C4-2B (cell line): ENCODE results near the gene LRRC36.

Experiments used
- H3K27ac ChIP-seq: fragments of 450-650 bp; 2 replicates; pipeline ENCODE4 v1.5.1; 2017
- CTCF ChIP-seq: fragments of 450-650 bp; conservative IDR thresholded peaks from 2 replicates; pipeline ENCODE4 v1.5.1; 2017; ENCODE audit warnings: mild to moderate bottlenecking
- ZFX ChIP-seq: fragments of 450-650 bp; IDR thresholded peaks from 2 replicates; pipeline ENCODE4 v1.6.1; 2017

The LRRC36 gene

GRCh38 chr16:67310561-67310960 lies 16.1 kb upstream of the LRRC36 start:
- TF ChIP-seq ZFX = no peak
- H3K27ac ChIP-seq = no peak overlapping the region

- TF ChIP-seq ZFX = no peak
- no peak for TF ChIP-seq CTCF
- H3K27ac ChIP-seq = no peak overlapping the region
Observed at GRCh38 chr16:67311607-67312488, 14.8 kb upstream of the LRRC36 start.

- TF ChIP-seq CTCF = no peak
- TF ChIP-seq ZFX = no peak
- no peak overlapping the region for H3K27ac ChIP-seq
Observed at GRCh38 chr16:67312719-67313118, 13.9 kb upstream of the LRRC36 start.

- H3K27ac ChIP-seq = no peak overlapping the region
Observed at GRCh38 chr16:67317853-67318252, 8.8 kb upstream of the LRRC36 start.

GRCh38 chr16:67326115-67326471 lies 522 bp upstream of the LRRC36 start:
- TF ChIP-seq ZFX (no peak), CTCF (no peak)
- no peak overlapping the region for H3K27ac ChIP-seq

More at GRCh38 chr16:67317853-67318252, 8.8 kb upstream of the LRRC36 start:
- no peak for TF ChIP-seq ZFX
- no peak for TF ChIP-seq CTCF

- no peak for TF ChIP-seq ZFX
- no peak for TF ChIP-seq CTCF
- no peak overlapping the region for H3K27ac ChIP-seq
Observed at GRCh38 chr16:67327743-67328142, 1.1 kb downstream of the LRRC36 start.

- TF ChIP-seq CTCF (no peak), ZFX (no peak)
- H3K27ac ChIP-seq = no peak overlapping the region
Observed at GRCh38 chr16:67329901-67330300, 3.3 kb downstream of the LRRC36 start.

- H3K27ac ChIP-seq = no peak overlapping the region
- TF ChIP-seq ZFX (no peak), CTCF (no peak)
Observed at GRCh38 chr16:67333315-67333714, 6.7 kb downstream of the LRRC36 start.
